Measurements from ENCODE around the gene EEF1A2. TPM values are rescaled to one million over a fixed set of nuclear protein-coding genes. Genes with fewer than 3 reads are reported as not detected.

Gene EEF1A2
- total and polyA plus RNA-seq, 2 donors (not counting 3 experiments of a cell fraction or from before 2014, with no cell fraction given) = 2.7 to 3.4 TPM

DNA sequence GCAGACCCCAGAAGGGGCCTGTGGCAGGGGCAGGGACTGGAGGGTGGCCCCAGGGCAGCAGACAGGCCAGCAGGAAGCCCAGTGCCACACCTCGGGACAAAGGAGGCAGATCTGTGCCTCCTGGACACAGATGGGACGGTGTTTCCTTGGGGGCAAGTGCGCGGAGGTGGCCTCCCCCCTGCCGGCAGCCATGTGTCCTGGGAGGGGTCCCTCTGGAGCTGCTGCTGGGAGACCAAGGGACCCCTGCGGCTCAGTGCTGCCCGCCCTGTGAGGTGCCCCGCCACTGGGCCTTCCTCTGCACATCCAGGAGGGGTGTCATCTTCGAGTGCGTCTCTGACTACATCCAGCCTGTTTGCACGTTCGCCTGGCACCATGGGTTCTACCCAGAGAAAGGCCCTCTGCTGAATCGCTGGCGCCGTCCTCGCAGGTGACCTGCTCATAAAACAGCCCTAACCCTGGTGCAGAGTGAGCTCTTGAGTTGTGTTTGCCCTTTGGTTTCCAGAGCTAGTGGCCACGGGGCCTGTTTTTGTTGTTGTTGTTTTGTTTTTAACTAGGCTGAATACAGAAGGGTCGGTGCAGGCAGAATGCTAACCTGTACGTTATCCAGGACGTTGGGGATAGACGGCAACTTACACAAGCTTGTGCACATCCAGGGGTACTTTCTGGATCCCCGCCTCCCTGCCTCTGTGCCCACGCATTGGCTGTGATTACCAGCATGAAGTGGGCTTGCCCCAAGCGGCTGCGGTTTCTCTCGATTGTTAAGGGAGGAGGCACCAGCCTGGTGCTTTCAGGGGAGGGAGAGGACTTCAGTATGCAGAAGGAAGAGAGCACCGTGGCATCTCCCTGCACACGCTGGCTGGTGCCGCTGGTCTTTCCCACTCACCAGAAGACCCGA, 25.1 kb downstream of the EEF1A2 start:
- H3K4me2 ChIP-seq (ENCODE audit: insufficient read depth, low read length) = no peak overlapping the region

DNA sequence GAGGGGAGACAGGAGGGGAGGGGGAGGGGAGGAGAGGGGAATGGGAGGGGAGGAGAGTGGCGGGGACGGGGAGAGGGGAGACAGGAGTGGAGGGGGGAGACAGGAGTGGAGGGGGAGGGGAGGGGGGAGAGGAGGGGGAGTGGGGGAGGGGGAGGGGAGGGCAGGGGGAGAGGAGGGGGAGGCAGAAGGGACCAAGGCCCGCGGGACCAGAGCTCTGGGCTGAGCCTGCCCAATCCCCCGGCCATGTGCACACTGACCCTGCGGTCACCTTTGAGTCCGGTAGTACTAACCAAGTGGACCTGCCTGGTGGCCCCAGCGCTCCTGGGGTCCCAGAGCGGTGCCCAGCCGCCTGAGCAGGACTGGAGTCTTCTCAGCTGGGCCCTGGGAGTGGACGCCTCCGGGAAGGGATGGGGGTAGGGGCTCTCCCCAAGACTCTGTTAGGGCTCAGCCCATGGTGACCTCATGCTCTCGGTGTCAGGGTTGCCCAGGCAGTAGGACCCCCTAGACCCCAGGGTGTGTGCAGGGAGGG, 26.0 kb downstream of the EEF1A2 start:
- DNase-seq (ENCODE audit: low read depth, low spot score) (no peak), FAIRE-seq (no peak)
- Histone ChIP-seq H3K9me3 (replicated peaks; ENCODE audit: control insufficient read depth, insufficient read depth, low read length) (no peaks in the 10 kb centered on the region), H3K9ac (replicated peaks; ENCODE audit: extremely low read depth, insufficient read depth, low read length) (no peak overlapping the region), H3K27me3 (ENCODE audit: control insufficient read depth in 2 of 2, insufficient read depth in 2 of 2, low read length in 2 of 2) (peaks cover 31 to 36% of the 10 kb centered on the region in 2 experiments), H3K9me1 (replicated peaks; ENCODE audit: control insufficient read depth, extremely low read depth, insufficient read depth, low read length) (no peaks in the 10 kb centered on the region), H3K79me2 (ENCODE audit: control insufficient read depth, insufficient read depth, low read length) (no peaks in the 10 kb centered on the region), H3K27ac (ENCODE audit: insufficient read depth, low read depth, low read length) (no peak overlapping the region), H3K4me1 (ENCODE audit: control insufficient read depth, extremely low read depth, insufficient read depth, low read length) (no peaks in the 10 kb centered on the region), H3K4me2 (ENCODE audit: insufficient read depth, low read length) (no peak overlapping the region), H4K20me1 (replicated peaks; ENCODE audit: control insufficient read depth, extremely low read depth, insufficient read depth, low read length) (no peaks in the 10 kb centered on the region), H3K4me3 (replicated peaks in 1 of 3; ENCODE audit: insufficient read depth in 1 of 3, low read depth in 1 of 3, low read length in 3 of 3) (no peak overlapping the region), H3K36me3 (ENCODE audit: control insufficient read depth in 2 of 2, extremely low read depth in 1 of 2, insufficient read depth in 2 of 2, low read length in 2 of 2) (no peaks in the 10 kb centered on the region), H2AFZ (ENCODE audit: low read depth, low read length) (no peak overlapping the region)
- intact Hi-C loops (cut with micrococcal nuclease) = no loop called here
- ChIA-PET POLR2A (no interaction called here), CTCF (no interaction called here)
- TF ChIP-seq, protein P1, sequence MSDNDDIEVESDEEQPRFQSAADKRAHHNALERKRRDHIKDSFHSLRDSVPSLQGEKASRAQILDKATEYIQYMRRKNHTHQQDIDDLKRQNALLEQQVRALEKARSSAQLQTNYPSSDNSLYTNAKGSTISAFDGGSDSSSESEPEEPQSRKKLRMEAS (IDR thresholded peaks at IDR 0.05; ENCODE audit: insufficient read depth, insufficient read length) = no peak
- TF ChIP-seq POLR2AphosphoS5 (IDR thresholded peaks at IDR 0.05; ENCODE audit: insufficient read depth, low read depth, low read length) (no peak), GATA2 (IDR thresholded peaks at IDR 0.05; ENCODE audit: insufficient read depth, insufficient read length, low read depth, low read length) (no peak), POLR2A (IDR thresholded peaks at IDR 0.05; ENCODE audit: low read depth, low read length) (no peak), FOS (IDR thresholded peaks at IDR 0.05; ENCODE audit: borderline replicate concordance, insufficient read depth, low read length) (no peak), MYC (IDR thresholded peaks at IDR 0.05; ENCODE audit: low read depth, low read length) (no peak), JUN (IDR thresholded peaks at IDR 0.05; ENCODE audit: borderline replicate concordance, insufficient read depth, insufficient read length, low read depth) (no peak), EZH2 (IDR thresholded peaks at IDR 0.05; ENCODE audit: borderline replicate concordance, low read depth, low read length, severe bottlenecking) (no peak)
- TF ChIP-seq, protein P2, sequence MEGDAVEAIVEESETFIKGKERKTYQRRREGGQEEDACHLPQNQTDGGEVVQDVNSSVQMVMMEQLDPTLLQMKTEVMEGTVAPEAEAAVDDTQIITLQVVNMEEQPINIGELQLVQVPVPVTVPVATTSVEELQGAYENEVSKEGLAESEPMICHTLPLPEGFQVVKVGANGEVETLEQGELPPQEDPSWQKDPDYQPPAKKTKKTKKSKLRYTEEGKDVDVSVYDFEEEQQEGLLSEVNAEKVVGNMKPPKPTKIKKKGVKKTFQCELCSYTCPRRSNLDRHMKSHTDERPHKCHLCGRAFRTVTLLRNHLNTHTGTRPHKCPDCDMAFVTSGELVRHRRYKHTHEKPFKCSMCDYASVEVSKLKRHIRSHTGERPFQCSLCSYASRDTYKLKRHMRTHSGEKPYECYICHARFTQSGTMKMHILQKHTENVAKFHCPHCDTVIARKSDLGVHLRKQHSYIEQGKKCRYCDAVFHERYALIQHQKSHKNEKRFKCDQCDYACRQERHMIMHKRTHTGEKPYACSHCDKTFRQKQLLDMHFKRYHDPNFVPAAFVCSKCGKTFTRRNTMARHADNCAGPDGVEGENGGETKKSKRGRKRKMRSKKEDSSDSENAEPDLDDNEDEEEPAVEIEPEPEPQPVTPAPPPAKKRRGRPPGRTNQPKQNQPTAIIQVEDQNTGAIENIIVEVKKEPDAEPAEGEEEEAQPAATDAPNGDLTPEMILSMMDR (IDR thresholded peaks at IDR 0.05; ENCODE audit: extremely low read depth in 1 of 2, insufficient read depth in 1 of 2, low read depth in 1 of 2, low read length in 2 of 2) = no peak
- dilution Hi-C loops (cut with MboI; ENCODE audit: extremely low pct_ligation_motif_present, low sequenced_read_pairs) = no loop called here
- BruUV-seq (replicated peaks) = no TSS peak

More for the DNA sequence above, 25.1 kb downstream of the EEF1A2 start:
- TF ChIP-seq EZH2 (IDR thresholded peaks at IDR 0.05; ENCODE audit: borderline replicate concordance, low read depth, low read length, severe bottlenecking) = no peak
- no peak for TF ChIP-seq FOS (IDR thresholded peaks at IDR 0.05; ENCODE audit: borderline replicate concordance, insufficient read depth, low read length)
- POLR2A ChIA-PET = no interaction called here
- no TSS peak for BruUV-seq (replicated peaks)
- no peaks in the 10 kb centered on the region for H3K9me1 ChIP-seq (replicated peaks; ENCODE audit: control insufficient read depth, extremely low read depth, insufficient read depth, low read length)
- H4K20me1 ChIP-seq (replicated peaks; ENCODE audit: control insufficient read depth, extremely low read depth, insufficient read depth, low read length) = no peaks in the 10 kb centered on the region
- no peak overlapping the region for H3K4me3 ChIP-seq (replicated peaks in 1 of 3; ENCODE audit: insufficient read depth in 1 of 3, low read depth in 1 of 3, low read length in 3 of 3)
- no peaks in the 10 kb centered on the region for H3K36me3 ChIP-seq (ENCODE audit: control insufficient read depth in 2 of 2, extremely low read depth in 1 of 2, insufficient read depth in 2 of 2, low read length in 2 of 2)
- CTCF ChIA-PET = no interaction called here
- H3K4me1 ChIP-seq (ENCODE audit: control insufficient read depth, extremely low read depth, insufficient read depth, low read length) = no peaks in the 10 kb centered on the region
- dilution Hi-C loops (cut with MboI; ENCODE audit: extremely low pct_ligation_motif_present, low sequenced_read_pairs) (no loop called here), intact Hi-C loops (cut with micrococcal nuclease) (no loop called here)
- DNase-seq (ENCODE audit: low read depth, low spot score) (no peak), FAIRE-seq (no peak)
- peaks cover 31 to 36% of the 10 kb centered on the region in 2 experiments for H3K27me3 ChIP-seq (ENCODE audit: control insufficient read depth in 2 of 2, insufficient read depth in 2 of 2, low read length in 2 of 2)
- H3K9ac ChIP-seq (replicated peaks; ENCODE audit: extremely low read depth, insufficient read depth, low read length) = no peak overlapping the region
- H3K27ac ChIP-seq (ENCODE audit: insufficient read depth, low read depth, low read length) = no peak overlapping the region
- no peaks in the 10 kb centered on the region for H3K79me2 ChIP-seq (ENCODE audit: control insufficient read depth, insufficient read depth, low read length)
- no peak overlapping the region for H2AFZ ChIP-seq (ENCODE audit: low read depth, low read length)
- no peaks in the 10 kb centered on the region for H3K9me3 ChIP-seq (replicated peaks; ENCODE audit: control insufficient read depth, insufficient read depth, low read length)

Measured in endothelial cell of umbilical vein (primary cell).